ENCODE results near the gene GLI1.
"Not testable (repeated sequence)": the region's sequence is repeated elsewhere in the genome, so short reads cannot be mapped to it uniquely, and the experiment has no call there.

GLI1 gene

GRCh38 chr12:57441846-57442427, 17.6 kb upstream of the GLI1 start:
- no peak for FAIRE-seq

DNA sequence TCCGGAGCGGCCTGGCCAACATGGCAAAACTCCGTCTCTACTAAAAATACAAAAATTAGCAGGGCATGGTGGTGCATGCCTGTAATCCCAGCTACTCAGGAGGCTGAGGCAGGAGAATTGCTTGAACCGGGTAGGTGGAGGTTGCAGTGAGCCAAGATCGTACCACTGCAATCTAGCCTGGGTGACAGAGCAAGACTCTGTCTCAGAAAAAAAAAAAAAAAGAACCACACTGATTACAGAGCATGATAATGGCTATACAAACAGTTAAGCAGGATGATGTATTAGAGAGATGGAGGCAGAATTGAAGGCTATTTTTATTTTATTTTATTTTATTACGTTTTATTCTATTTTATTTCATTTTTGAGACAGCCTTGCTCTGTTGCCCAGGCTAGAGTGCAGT, 15.2 kb upstream of the GLI1 start:
- not testable (repeated sequence) for FAIRE-seq

DNA sequence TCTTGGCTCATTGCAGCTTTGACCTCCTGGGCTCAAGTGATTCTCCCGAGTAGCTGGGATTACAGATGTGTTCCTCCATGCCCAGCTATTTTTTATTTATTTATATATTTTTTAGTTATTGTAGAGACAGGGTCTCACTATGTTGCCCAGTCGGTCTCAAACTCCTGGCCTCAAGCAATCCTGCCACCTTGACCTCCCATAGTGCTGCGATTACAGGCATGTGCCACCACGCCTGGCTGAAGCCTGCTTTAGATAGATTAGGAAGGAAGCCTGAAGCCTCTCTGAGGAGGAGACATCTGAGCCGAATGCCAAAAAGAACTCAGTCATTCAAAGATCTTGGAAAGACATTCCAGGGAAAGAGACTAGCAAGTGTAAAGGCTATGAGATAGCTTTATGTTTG, 14.8 kb upstream of the GLI1 start:
- FAIRE-seq, result no peak

GRCh38 chr12:57446292-57446960, 13.2 kb upstream of the GLI1 start:
- FAIRE-seq, result no peak

- FAIRE-seq, result no peak
Measured at GRCh38 chr12:57448669-57449068, 10.9 kb upstream of the GLI1 start.

- FAIRE-seq, result no peak
Measured at GRCh38 chr12:57449375-57449774, 10.2 kb upstream of the GLI1 start.

GRCh38 chr12:57450057-57450456, 9.5 kb upstream of the GLI1 start:
- no peak for FAIRE-seq

- FAIRE-seq, result no peak
Measured at GRCh38 chr12:57451233-57451778, 8.3 kb upstream of the GLI1 start.

GRCh38 chr12:57452181-57452936, 7.2 kb upstream of the GLI1 start:
- FAIRE-seq, result no peak

- no peak for FAIRE-seq
Measured at GRCh38 chr12:57452937-57453509, 6.6 kb upstream of the GLI1 start.

DNA sequence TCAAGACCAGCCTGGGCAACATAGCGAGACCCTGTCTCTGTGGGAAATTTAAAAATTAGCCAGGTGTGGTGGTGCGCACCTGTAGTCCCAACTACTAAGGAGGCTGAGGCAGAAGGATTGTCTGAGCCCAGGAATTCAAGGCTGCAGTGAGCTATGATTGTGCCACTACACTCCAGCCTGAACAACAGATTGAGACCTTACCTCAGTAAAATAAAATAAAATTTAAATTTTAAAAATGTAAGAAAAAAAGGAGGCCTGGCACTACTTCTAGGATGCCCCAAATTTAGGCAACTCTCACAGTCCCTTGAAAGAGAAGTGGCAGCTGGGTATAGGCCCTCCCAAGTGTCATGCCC, 5.4 kb upstream of the GLI1 start:
- no peak for FAIRE-seq

- no peak for FAIRE-seq
Measured at GRCh38 chr12:57454566-57455373, 4.8 kb upstream of the GLI1 start, which contains the start of gene INHBE. INHBE (plus strand) TSS chr12:57455307; CDS start chr12:57455537, 230 bp downstream.

- no peak for FAIRE-seq
Measured at GRCh38 chr12:57455374-57456144, 4.0 kb upstream of the GLI1 start.

GRCh38 chr12:57456145-57456700, 3.4 kb upstream of the GLI1 start:
- no peak for FAIRE-seq

DNA sequence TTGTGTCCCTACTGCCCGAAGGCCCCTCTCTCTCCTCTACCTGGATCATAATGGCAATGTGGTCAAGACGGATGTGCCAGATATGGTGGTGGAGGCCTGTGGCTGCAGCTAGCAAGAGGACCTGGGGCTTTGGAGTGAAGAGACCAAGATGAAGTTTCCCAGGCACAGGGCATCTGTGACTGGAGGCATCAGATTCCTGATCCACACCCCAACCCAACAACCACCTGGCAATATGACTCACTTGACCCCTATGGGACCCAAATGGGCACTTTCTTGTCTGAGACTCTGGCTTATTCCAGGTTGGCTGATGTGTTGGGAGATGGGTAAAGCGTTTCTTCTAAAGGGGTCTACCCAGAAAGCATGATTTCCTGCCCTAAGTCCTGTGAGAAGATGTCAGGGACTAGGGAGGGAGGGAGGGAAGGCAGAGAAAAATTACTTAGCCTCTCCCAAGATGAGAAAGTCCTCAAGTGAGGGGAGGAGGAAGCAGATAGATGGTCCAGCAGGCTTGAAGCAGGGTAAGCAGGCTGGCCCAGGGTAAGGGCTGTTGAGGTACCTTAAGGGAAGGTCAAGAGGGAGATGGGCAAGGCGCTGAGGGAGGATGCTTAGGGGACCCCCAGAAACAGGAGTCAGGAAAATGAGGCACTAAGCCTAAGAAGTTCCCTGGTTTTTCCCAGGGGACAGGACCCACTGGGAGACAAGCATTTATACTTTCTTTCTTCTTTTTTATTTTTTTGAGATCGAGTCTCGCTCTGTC, 2.7 kb upstream of the GLI1 start:
- no peak for FAIRE-seq

DNA sequence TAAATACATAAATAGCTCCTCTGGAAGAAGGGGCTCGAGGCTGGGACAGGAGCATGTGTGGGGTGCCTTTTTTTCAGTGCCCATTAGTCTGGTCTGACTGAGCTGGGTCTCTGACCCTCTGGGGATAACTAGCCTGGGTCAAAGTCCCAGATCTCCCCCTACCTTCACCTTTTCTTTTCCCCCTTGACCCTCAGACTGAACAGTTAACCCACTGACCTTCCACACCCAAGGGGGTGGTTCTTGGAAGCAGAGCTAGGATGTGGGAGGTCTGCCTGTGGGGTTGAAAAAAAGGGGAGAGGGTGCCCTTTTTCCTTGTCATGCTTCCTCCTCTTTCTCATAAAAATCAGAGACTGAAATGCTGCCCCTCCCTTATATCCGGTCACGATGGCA, 925 bp upstream of the GLI1 start:
- no peak for FAIRE-seq

GRCh38 chr12:57459055-57459749, 383 bp upstream of the GLI1 start:
- FAIRE-seq, result peak; percentile 58

GRCh38 chr12:57460468-57460784, 841 bp downstream of the GLI1 start:
- FAIRE-seq, result no peak

- FAIRE-seq, result no peak
Measured at GRCh38 chr12:57460841-57461275, 1.3 kb downstream of the GLI1 start.

DNA sequence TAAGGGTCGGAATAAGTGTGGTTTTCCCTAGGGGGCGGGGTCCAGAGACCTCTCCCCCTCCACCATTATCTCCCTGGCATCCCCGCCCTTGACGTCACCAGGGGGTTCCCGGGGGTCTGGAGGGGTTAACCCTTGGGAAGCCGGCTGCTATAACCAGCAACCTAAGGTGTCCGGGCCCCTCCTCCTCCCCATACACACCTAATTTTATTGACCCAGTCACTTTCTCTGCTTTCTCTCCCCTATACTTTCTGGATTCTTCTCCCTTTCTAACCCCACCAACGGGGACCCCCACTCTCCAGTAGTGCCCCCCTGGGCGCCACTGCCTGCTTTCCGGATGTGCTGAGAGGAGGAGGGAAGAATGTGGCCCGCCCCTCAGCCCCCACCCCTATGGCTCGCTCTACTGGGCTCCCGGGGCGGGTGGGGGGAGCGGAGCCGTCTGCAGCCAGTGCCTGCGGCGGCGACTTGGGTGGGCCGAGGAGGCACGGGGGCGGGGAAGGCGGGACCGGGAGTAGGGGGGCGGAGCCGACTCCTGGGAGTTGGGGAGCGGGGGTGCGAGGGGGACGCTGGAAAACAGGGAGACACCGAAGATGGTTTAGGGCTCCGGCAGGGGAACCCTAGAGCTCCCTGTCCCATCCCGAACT, 1.8 kb downstream of the GLI1 start:
- no peak for FAIRE-seq

All from islet of Langerhans (tissue), 1 donor.